ENCODE measurements around the gene CD300LF. TPM values are rescaled to one million over a fixed set of nuclear protein-coding genes. Genes with fewer than 3 reads are reported as not detected.

The CD300LF gene
- total RNA-seq, 1 donor from 2014 or later, result not detected

DNA sequence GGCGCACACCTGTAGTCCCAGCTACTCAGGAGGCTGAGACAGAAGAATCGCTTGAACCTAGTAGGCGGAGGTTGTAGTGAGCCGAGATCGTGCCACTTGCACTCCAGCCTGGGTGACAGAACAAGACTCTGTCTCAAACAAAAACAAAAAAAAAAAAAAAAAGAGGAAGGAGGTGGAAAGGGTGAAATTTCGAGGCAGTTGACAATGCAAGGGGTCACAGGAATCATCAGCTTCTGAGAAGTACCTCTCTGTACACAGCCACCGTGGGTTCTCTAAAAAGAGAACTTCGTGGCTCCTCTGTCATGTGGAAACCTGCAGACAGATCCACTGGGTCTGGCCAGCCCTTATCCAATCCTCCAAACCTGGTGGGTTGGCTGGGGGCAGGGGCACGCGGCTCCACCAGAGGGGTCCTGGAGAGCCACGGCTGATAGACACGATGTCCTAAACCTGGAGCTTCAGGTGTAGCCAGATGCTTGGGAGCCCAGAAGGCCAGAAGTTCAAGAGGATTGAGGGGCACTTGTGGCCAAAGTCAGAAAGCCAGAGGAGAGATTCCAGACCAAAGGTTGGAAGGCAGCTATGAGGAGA, 540 bp upstream of the CD300LF start:
- TF ChIP-seq, protein P1, sequence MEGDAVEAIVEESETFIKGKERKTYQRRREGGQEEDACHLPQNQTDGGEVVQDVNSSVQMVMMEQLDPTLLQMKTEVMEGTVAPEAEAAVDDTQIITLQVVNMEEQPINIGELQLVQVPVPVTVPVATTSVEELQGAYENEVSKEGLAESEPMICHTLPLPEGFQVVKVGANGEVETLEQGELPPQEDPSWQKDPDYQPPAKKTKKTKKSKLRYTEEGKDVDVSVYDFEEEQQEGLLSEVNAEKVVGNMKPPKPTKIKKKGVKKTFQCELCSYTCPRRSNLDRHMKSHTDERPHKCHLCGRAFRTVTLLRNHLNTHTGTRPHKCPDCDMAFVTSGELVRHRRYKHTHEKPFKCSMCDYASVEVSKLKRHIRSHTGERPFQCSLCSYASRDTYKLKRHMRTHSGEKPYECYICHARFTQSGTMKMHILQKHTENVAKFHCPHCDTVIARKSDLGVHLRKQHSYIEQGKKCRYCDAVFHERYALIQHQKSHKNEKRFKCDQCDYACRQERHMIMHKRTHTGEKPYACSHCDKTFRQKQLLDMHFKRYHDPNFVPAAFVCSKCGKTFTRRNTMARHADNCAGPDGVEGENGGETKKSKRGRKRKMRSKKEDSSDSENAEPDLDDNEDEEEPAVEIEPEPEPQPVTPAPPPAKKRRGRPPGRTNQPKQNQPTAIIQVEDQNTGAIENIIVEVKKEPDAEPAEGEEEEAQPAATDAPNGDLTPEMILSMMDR (IDR thresholded peaks at IDR 0.05), result no peak
- Mint-ChIP-seq H3K4me3 (ENCODE audit: unreplicated experiment) (no peak overlapping the region), H3K9me3 (ENCODE audit: unreplicated experiment) (no peaks in the 10 kb centered on the region)

DNA sequence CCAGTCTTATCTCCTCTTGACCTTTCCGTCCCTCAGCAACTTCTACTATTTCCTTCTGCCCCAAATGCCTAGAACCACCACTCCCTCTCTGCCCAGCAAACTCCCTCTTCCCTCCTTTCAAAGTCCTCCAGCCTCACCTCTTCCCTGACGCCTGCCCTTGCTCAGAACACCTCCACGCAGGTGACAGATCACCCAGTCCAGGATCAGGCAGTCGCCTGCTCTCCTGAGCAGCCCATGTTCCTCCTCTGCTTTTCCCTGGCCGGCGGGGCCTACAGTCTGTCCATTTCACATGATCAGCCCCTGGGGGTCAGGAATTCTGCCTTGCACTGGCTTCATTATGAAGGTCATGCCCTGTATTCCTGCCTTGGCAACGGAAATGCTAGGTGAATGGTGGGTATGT, 422 bp downstream of the CD300LF start:
- H3K36me3 Mint-ChIP-seq (ENCODE audit: unreplicated experiment), result no peaks in the 10 kb centered on the region
- no peak for DNase-seq (ENCODE audit: extremely low spot score, unreplicated experiment)
- no peak overlapping the region for H3K27ac Mint-ChIP-seq (ENCODE audit: unreplicated experiment)
- TF ChIP-seq, protein P1 (IDR thresholded peaks at IDR 0.05), result no peak
- H3K27me3 Mint-ChIP-seq (ENCODE audit: unreplicated experiment), result peaks cover 28% of the 10 kb centered on the region
- no peaks in the 10 kb centered on the region for H3K9me3 Mint-ChIP-seq (ENCODE audit: unreplicated experiment)
- no peaks in the 10 kb centered on the region for H3K4me1 Mint-ChIP-seq (ENCODE audit: unreplicated experiment)
- no peak overlapping the region for H3K4me3 Mint-ChIP-seq (ENCODE audit: unreplicated experiment)

More for the DNA sequence above, 540 bp upstream of the CD300LF start:
- no peaks in the 10 kb centered on the region for H3K4me1 Mint-ChIP-seq (ENCODE audit: unreplicated experiment)
- H3K27me3 Mint-ChIP-seq (ENCODE audit: unreplicated experiment), result peaks cover 28% of the 10 kb centered on the region
- DNase-seq (ENCODE audit: extremely low spot score, unreplicated experiment), result no peak
- H3K36me3 Mint-ChIP-seq (ENCODE audit: unreplicated experiment), result no peaks in the 10 kb centered on the region
- H3K27ac Mint-ChIP-seq (ENCODE audit: unreplicated experiment), result no peak overlapping the region

DNA sequence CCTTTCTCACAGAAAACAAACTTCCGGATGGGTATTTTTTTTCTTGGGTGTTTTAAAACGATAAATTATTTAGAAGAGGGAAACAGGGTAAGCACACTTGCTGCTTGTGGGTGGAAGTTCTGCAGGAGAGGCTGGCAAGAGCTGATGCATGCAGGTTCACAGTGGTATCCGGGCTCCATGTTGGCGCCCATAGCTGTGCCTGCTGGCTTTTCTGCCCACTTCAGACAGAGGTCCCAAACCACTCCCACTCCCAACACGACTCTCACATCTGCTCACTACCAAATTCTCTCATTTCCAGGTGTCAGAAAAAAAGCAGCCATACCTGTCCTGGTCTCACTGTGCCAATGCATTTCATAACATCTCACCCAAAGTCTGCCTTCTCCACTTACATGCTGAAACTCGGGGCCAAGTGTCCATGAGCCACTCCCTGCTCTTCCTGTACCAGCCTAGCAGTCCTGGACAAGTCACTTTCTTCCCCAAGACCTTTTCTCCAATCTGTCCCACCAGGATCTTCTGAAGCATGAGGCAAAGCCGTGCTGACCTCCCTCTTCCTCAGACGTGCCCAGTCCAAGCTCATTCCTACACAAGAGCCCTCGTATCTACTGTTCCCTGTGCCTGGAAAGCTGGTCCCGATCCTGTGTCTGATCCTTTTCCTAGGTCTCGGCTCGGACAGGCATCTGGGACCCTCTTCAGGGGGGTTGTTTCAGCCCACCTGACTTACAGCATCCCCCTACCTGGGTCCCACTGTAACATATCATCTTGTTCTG, 1.5 kb downstream of the CD300LF start:
- no peak overlapping the region for H3K27ac Mint-ChIP-seq (ENCODE audit: unreplicated experiment)
- TF ChIP-seq, protein P1 (IDR thresholded peaks at IDR 0.05), result no peak
- no peak overlapping the region for H3K4me3 Mint-ChIP-seq (ENCODE audit: unreplicated experiment)
- no peaks in the 10 kb centered on the region for H3K9me3 Mint-ChIP-seq (ENCODE audit: unreplicated experiment)
- DNase-seq (ENCODE audit: extremely low spot score, unreplicated experiment), result no peak
- H3K4me1 Mint-ChIP-seq (ENCODE audit: unreplicated experiment), result no peaks in the 10 kb centered on the region
- H3K36me3 Mint-ChIP-seq (ENCODE audit: unreplicated experiment), result no peaks in the 10 kb centered on the region
- peaks cover 34% of the 10 kb centered on the region for H3K27me3 Mint-ChIP-seq (ENCODE audit: unreplicated experiment)

DNA sequence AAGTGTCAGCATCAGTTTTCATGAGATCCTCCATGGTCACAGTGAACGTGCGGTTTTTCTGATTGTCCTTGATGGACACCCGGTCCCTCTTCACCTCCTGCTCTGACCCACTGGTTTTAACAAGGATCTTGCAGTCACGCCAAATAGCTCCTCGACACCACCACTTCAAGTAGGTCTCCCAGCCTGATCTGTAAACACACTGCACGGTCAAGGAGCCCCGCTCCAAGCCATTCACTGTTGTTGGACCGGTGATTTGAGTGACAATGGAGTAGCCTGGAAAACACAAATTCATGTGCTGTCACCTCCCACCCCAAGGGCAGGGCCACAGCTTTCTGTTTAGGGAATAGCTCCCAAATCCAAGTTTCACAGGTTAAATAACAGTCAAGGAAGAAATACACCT, 8.2 kb downstream of the CD300LF start:
- DNase-seq (ENCODE audit: extremely low spot score, unreplicated experiment), result no peak
- H3K36me3 Mint-ChIP-seq (ENCODE audit: unreplicated experiment), result no peaks in the 10 kb centered on the region
- TF ChIP-seq, protein P1 (IDR thresholded peaks at IDR 0.05), result no peak
- H3K4me3 Mint-ChIP-seq (ENCODE audit: unreplicated experiment), result no peak overlapping the region
- no peaks in the 10 kb centered on the region for H3K9me3 Mint-ChIP-seq (ENCODE audit: unreplicated experiment)
- no peaks in the 10 kb centered on the region for H3K4me1 Mint-ChIP-seq (ENCODE audit: unreplicated experiment)
- peaks cover 11% of the 10 kb centered on the region for H3K27me3 Mint-ChIP-seq (ENCODE audit: unreplicated experiment)
- no peak overlapping the region for H3K27ac Mint-ChIP-seq (ENCODE audit: unreplicated experiment)

DNA sequence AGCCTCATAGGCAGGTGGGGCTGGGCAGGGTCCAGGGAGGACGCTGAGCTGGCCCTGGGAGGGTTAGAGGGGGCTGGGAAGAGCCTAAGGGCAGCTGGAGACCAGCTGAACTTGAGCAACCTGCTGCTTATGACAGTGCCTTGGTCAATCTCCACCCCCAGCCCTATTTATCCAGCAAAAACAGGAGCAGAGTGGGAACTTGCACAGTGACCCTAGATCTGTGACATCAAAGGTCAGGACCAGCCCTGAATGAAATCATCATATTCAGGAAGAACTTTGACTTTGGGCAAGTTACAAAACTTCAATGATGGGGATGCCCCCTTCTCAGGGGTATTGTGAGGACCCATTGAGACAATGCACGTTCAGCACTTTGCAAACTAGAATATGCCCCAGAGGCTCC, 9.4 kb downstream of the CD300LF start:
- Mint-ChIP-seq H3K27me3 (ENCODE audit: unreplicated experiment) (peaks cover 11% of the 10 kb centered on the region), H3K36me3 (ENCODE audit: unreplicated experiment) (no peaks in the 10 kb centered on the region), H3K27ac (ENCODE audit: unreplicated experiment) (no peak overlapping the region), H3K9me3 (ENCODE audit: unreplicated experiment) (no peaks in the 10 kb centered on the region), H3K4me1 (ENCODE audit: unreplicated experiment) (no peaks in the 10 kb centered on the region), H3K4me3 (ENCODE audit: unreplicated experiment) (no peak overlapping the region)
- TF ChIP-seq, protein P1 (IDR thresholded peaks at IDR 0.05), result no peak
- DNase-seq (ENCODE audit: extremely low spot score, unreplicated experiment), result no peak

Data from osteocyte (in vitro differentiated cells).